Kidney tubule cell (primary cell): ENCODE results near the gene PET100.

Experiments
- DNase-seq: peaks from one replicate; pipeline ENCODE4 v3.0.0-alpha.2; 2018; ENCODE audit warnings: low spot score

Gene PET100

GRCh38 chr19:7679771-7680605 is 50.4 kb downstream of the PET100 start:
- no peak for DNase-seq

GRCh38 chr19:7680606-7681339 is 51.2 kb downstream of the PET100 start, which contains the start of gene TRAPPC5:
Gene TRAPPC5 (plus strand): TSS chr19:7680833. CDS start chr19:7682254, 1,421 bp downstream.
- DNase-seq, result peak; percentile 84
